Small intestine (tissue), 7 donors: ENCODE measurements around the gene FER. TPM values are rescaled to one million over a fixed set of nuclear protein-coding genes. Genes with fewer than 3 reads are reported as not detected.
"Not testable (repeated sequence)": the region's sequence is repeated elsewhere in the genome, so short reads cannot be mapped to it uniquely, and the experiment has no call there.

Source experiments
- DNase-seq, 2 donors: peaks; one replicate each; pipeline versions ENCODE4 v3.0.0 to v3.0.0-alpha.2; 2013
- FAIRE-seq: peaks from 2 replicates; lab custom pipeline; 2012; peaks lifted over from hg19 to GRCh38; lab: Jason Lieb, UNC
- H3K27ac ChIP-seq, 3 donors: one replicate each; pipeline ENCODE4 v1.5.1; 2013; ENCODE audit warnings: low read length in 2 of 3, mild to moderate bottlenecking in 2 of 3, control low read depth in 1 of 3, inconsistent platforms in 1 of 3, low read depth in 1 of 3, moderate library complexity in 1 of 3
- H3K27me3 ChIP-seq, 3 donors: one replicate each; pipeline ENCODE4 v1.6.1; 2013; ENCODE audit warnings: low read length in 3 of 3, inconsistent platforms in 1 of 3; ENCODE audit not compliant: control insufficient read depth in 3 of 3, insufficient read depth in 3 of 3
- H3K36me3 ChIP-seq, 3 donors: one replicate each; pipeline ENCODE4 v1.6.1; 2013; ENCODE audit warnings: low read length in 3 of 3, inconsistent platforms in 1 of 3, low read depth in 1 of 3, mild to moderate bottlenecking in 1 of 3, moderate library complexity in 1 of 3; ENCODE audit not compliant: control insufficient read depth in 3 of 3, insufficient read depth in 2 of 3
- H3K4me1 ChIP-seq, 3 donors: one replicate each; pipeline ENCODE4 v1.6.1; 2013; ENCODE audit warnings: low read length in 2 of 3, inconsistent platforms in 1 of 3, low read depth in 1 of 3, mild to moderate bottlenecking in 1 of 3, moderate library complexity in 1 of 3; ENCODE audit not compliant: control insufficient read depth in 3 of 3, insufficient read depth in 2 of 3
- H3K4me3 ChIP-seq, 3 donors: one replicate each; pipeline ENCODE4 v1.5.1; 2013; ENCODE audit warnings: low read length in 3 of 3, control low read depth in 1 of 3, inconsistent platforms in 1 of 3, low read depth in 1 of 3, mild to moderate bottlenecking in 1 of 3, moderate library complexity in 1 of 3
- H3K9me3 ChIP-seq, 2 donors: one replicate each; pipeline ENCODE4 v1.6.1; 2013; ENCODE audit warnings: low read depth in 1 of 2, low read length in 1 of 2; ENCODE audit not compliant: control insufficient read depth in 2 of 2, insufficient read depth in 1 of 2
- WGBS, 3 donors: extraction: QIAGEN DNeasy Blood & Tissue Kit; methylation state at CpG; one replicate each; pipeline ENCODE4 v1.1.7; 2013; 5-methylcytosine and 5-hydroxymethylcytosine counted together
- polyA plus RNA-seq, 4 donors: library from polyadenylated mRNA; stranded (reverse) in 3 of 4; unstranded in 1 of 4; fragments of 200-250 nt in 3 of 4; fragments of 120-200 nt in 1 of 4; gene quantifications; one replicate each; pipeline versions ENCODE4 v1.2.1 to v1.2.3, GENCODE V29; 2013
- donor health status: healthy with polysubstance abuse.
- donor health status: control.
- donor health status: control.
- donor health status: Bipolar disorder and iron deficiency.
- donor health status: healthy.

Gene FER
- polyA plus RNA-seq, 4 donors: 1.1 to 5.0 (median 2.3) TPM

DNA sequence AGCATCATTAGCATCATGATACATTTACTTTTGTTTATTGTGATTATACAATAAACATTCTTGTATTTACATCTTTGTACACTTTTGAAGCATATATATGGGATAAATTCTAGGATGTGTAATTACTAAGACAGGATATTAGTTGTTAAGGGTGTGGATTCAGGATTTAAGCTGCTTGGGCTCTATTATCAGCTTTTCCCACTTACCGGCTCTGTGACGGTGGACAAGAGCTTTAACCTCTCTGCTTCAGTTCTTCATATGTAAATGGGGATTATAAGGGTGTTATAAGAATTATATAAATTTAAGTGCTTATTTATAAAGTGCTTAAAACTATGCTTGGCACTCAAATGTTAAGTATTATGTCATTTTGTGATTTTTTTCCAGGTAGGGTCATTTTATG is 131.1 kb downstream of the FER start:
- WGBS, 3 donors: 94 to 100% (median 95%) methylated on average over 2 of the region's 2 CpGs
- Histone ChIP-seq H3K27ac (no peak overlapping the region), H3K27me3 (no peaks in the 10 kb centered on the region), H3K4me3 (no peak overlapping the region), H3K36me3 (peaks cover 0 to 2% (median 0%) of the 10 kb centered on the region in 3 donors), H3K9me3 (no peaks in the 10 kb centered on the region), H3K4me1 (no peaks in the 10 kb centered on the region)
- DNase-seq (no peak), FAIRE-seq (no peak)

DNA sequence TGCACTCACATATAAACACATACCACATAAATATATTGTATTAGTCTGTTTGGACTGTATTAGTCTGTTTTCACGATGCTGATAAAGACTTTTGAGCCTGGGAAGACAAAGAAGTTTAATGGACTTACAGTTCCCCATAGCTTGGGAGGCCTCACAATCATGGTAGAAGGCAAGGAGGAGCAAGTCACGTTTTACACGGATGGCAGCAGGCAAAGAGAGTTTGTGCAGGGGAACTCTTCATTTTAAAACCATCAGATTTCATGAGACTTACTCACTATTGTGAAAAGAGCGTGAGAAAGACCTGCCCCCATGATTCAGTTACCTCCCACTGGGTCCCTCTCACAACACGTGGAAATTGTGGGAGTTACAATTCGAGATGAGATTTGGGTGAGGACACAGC is 133.4 kb downstream of the FER start:
- no peaks in the 10 kb centered on the region for H3K27me3 ChIP-seq
- DNase-seq (no peak), FAIRE-seq (no peak)
- H3K9me3 ChIP-seq: no peaks in the 10 kb centered on the region
- no peak overlapping the region for H3K4me3 ChIP-seq
- H3K4me1 ChIP-seq: no peaks in the 10 kb centered on the region
- 92 to 93% (median 93%) methylated on average over 6 of the region's 6 CpGs for WGBS, 3 donors
- H3K36me3 ChIP-seq: peaks cover 0 to 2% (median 0%) of the 10 kb centered on the region in 3 donors
- no peak overlapping the region for H3K27ac ChIP-seq

GRCh38 chr5:108884736-108885135 is 137.0 kb downstream of the FER start:
- 60 to 90% (median 88%) methylated on average over 4 of the region's 4 CpGs for WGBS, 3 donors
- no peaks in the 10 kb centered on the region for H3K27me3 ChIP-seq
- DNase-seq: no peak
- H3K27ac ChIP-seq: no peak overlapping the region
- no peaks in the 10 kb centered on the region for H3K9me3 ChIP-seq
- no peaks in the 10 kb centered on the region for H3K4me1 ChIP-seq
- no peak for FAIRE-seq
- H3K36me3 ChIP-seq: peaks cover 0 to 2% (median 0%) of the 10 kb centered on the region in 3 donors
- H3K4me3 ChIP-seq: no peak overlapping the region

- Histone ChIP-seq H3K27ac (no peak overlapping the region), H3K4me1 (no peaks in the 10 kb centered on the region), H3K36me3 (peaks cover 0 to 3% (median 1%) of the 10 kb centered on the region in 3 donors), H3K27me3 (no peaks in the 10 kb centered on the region), H3K4me3 (no peak overlapping the region), H3K9me3 (no peaks in the 10 kb centered on the region)
- no peak for FAIRE-seq
- no peak for DNase-seq
These were observed 150.6 kb downstream of the FER start for GRCh38 chr5:108898257-108898656.

- Histone ChIP-seq H3K27me3 (no peaks in the 10 kb centered on the region), H3K27ac (no peak overlapping the region), H3K36me3 (peaks cover 0 to 3% (median 1%) of the 10 kb centered on the region in 3 donors), H3K4me1 (no peaks in the 10 kb centered on the region), H3K9me3 (no peaks in the 10 kb centered on the region), H3K4me3 (no peak overlapping the region)
- no peak for FAIRE-seq
- DNase-seq: no peak
These were observed 151.0 kb downstream of the FER start for GRCh38 chr5:108898707-108899106.

GRCh38 chr5:108899244-108899643 is 151.5 kb downstream of the FER start:
- H3K4me3 ChIP-seq, H3K9me3 ChIP-seq, H3K4me1 ChIP-seq, FAIRE-seq, DNase-seq, H3K27ac ChIP-seq, H3K36me3 ChIP-seq, H3K27me3 ChIP-seq: not testable (repeated sequence)
- 69 to 83% (median 82%) methylated on average over 6 of the region's 6 CpGs for WGBS, 3 donors

DNA sequence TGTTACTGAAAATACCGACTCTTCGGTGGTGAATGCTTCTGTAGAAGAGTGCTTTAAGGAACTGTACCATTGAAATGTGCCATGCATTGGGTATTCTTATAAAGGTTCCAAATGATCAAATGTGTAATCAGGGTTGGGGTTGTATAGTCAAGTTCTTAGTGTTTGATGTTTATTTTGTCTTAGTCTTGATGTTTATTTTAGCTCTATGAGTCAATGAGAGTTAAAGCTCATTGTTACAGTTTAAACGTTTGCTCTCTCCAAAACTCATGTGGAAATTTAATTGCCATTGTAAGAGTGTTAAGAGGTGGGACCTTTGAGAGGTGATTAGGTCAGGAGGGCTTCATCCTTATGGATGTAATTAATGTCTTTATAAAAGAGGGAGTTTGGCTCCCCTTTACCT is 153.0 kb downstream of the FER start:
- FAIRE-seq (no peak), DNase-seq (no peak)
- H3K36me3 ChIP-seq: peaks cover 0 to 1% (median 0%) of the 10 kb centered on the region in 3 donors
- no peaks in the 10 kb centered on the region for H3K4me1 ChIP-seq
- no peak overlapping the region for H3K4me3 ChIP-seq
- H3K9me3 ChIP-seq: no peaks in the 10 kb centered on the region
- H3K27me3 ChIP-seq: no peaks in the 10 kb centered on the region
- no peak overlapping the region for H3K27ac ChIP-seq
- 84 to 89% (median 89%) methylated on average over 3 of the region's 3 CpGs for WGBS, 3 donors

DNA sequence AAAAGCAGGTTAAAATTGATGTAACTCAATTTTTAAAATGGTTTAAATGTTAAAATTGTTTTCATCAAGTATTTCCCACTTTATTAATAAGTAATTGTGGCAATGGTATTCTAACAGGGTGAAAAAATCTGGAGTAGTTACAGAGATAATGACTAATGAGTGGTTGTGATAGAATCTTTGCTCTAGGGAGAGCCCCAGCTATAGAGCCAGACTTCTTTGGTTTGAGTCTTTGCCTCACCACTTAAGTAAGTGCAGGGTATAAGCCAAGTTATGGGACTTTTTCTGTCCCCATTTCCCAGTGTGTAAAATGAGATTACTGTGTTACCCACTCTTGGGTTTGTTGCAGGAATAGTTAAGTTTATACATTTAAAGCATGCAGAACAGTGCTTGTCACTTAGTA is 158.1 kb downstream of the FER start:
- H3K27me3 ChIP-seq: no peaks in the 10 kb centered on the region

DNA sequence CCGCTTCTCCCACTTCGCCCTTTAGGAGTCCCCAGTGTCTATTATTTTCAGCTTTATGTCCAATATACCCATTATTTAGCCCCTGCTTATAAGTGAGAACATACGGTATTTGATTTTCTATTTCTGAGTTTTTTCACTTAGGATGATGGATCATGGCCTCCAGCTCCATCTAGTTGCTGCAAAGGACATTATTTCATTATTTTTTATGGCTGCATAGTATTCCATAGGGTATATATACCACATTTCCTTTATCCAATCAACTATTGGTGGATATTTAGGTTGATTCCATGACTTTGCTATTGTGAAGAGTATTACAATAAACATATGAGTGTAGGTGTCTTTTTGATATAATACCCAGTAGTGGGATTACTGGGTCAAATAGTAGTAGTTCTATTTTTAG is 162.9 kb downstream of the FER start:
- no peaks in the 10 kb centered on the region for H3K27me3 ChIP-seq
- H3K27ac ChIP-seq: no peak overlapping the region
- no peak overlapping the region for H3K4me3 ChIP-seq
- no peaks in the 10 kb centered on the region for H3K9me3 ChIP-seq
- DNase-seq (no peak), FAIRE-seq (no peak)
- 98 to 100% (median 98%) methylated on average over 3 of the region's 3 CpGs for WGBS, 3 donors
- no peaks in the 10 kb centered on the region for H3K36me3 ChIP-seq
- H3K4me1 ChIP-seq: no peaks in the 10 kb centered on the region

More for the DNA sequence above, 158.1 kb downstream of the FER start:
- FAIRE-seq: no peak
- Histone ChIP-seq H3K27ac (no peak overlapping the region), H3K9me3 (no peaks in the 10 kb centered on the region), H3K36me3 (no peaks in the 10 kb centered on the region), H3K4me3 (no peak overlapping the region), H3K4me1 (no peaks in the 10 kb centered on the region)
- no peak for DNase-seq
